Stimulated activated CD8-positive, alpha-beta memory T cell treated with anti-CD3 and anti-CD28 coated beads, Interleukin-12 subunit alpha, Interleukin-12 subunit beta, amount 100 ng/mL, for 4 hours (primary cell): ENCODE measurements around the gene TMEM108.
"Not testable (repeated sequence)": the region's sequence is repeated elsewhere in the genome, so short reads cannot be mapped to it uniquely, and the experiment has no call there.

Experiments
- DNase-seq: peaks from one replicate; pipeline ENCODE4 v3.0.0-alpha.2; 2020; ENCODE audit warnings: low read depth

The TMEM108 gene

GRCh38 chr3:133038089-133038730, at the start of gene TMEM108:
TMEM108 (plus strand) TSS chr3:133038391.
- DNase-seq, result no peak

- no peak for DNase-seq
Observed at GRCh38 chr3:132995971-132996370, 42.2 kb upstream of the TMEM108 start.

DNA sequence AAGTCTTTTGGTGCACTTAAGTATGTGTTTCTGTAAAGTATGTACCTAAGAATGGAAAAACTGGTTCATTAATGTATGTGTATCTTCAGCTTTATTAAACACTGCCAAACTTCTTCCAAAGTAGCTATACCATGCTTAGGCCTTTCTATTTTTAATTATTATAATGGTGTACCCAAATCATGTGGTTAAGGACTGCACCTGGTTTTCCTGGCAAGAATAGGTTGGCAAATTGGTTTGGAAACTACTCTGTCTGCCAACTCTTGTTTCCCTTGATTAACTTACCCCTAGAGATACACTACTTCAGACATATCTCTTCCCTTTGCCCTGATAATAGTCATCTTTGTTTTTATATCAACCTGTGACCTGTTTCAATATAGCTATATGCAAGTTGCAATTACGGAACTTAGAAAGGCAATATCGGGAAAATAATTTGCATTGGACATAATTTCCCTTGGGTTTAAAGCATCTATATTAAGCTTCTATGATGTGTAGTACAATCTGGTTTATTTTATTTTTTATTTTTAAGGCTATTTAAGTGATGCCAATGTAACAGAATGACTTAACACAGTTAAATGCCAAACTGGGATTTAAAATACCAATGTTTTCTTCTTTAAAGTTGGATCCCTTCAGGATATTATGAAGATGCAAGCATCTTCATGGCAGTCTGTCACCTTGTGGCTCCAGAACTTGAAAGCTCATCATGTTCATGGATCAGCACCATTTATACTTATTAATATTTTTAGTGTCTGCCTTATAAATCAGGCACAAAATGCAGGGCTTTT, 40.6 kb upstream of the TMEM108 start:
- DNase-seq, result no peak

DNA sequence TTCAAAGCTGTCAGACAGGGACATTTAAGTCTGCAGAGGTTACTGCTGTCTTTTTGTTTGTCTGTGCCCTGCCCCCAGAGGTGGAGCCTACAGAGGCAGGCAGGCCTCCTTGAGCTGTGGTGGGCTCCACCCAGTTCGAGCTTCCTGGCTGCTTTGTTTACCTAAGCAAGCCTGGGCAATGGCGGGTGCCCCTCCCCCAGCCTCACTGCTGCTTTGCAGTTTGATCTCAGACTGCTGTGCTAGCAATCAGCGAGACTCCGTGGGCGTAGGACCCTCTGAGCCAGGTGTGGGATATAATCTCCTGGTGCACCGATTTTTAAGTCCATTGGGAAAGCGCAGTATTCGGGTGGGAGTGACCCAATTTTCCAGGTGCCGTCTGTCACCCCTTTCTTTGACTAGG, 33.2 kb upstream of the TMEM108 start:
- not testable (repeated sequence) for DNase-seq

- no peak for DNase-seq
Observed at GRCh38 chr3:133007601-133008000, 30.6 kb upstream of the TMEM108 start.

GRCh38 chr3:133014325-133014724, 23.9 kb upstream of the TMEM108 start:
- no peak for DNase-seq

GRCh38 chr3:133015573-133015972, 22.6 kb upstream of the TMEM108 start:
- DNase-seq, result not testable (repeated sequence)

DNA sequence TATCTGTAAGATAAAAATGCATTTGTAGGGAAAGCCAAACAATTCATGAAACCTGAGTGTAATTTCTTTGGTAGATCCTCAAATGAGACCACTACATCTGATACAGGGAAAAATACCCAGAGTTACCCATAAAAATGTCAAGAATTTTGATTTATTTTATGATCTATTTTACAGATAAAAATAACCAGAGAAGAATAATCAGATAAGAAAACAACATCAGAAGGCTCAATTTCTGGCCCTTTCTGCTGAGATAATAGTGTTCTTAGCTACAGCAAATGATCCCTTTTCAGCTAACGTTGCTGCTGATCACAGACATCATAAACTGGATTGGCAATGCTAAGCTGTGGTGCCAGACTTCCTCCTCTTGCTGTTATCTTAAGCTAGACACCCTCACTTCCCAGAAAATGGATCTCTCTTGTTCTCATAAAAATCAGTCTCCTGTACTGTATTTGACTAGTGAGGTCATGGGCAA, 21.3 kb upstream of the TMEM108 start:
- no peak for DNase-seq

- no peak for DNase-seq
Observed at GRCh38 chr3:133018921-133019320, 19.3 kb upstream of the TMEM108 start.

GRCh38 chr3:133021206-133021605, 17.0 kb upstream of the TMEM108 start:
- DNase-seq, result no peak

DNA sequence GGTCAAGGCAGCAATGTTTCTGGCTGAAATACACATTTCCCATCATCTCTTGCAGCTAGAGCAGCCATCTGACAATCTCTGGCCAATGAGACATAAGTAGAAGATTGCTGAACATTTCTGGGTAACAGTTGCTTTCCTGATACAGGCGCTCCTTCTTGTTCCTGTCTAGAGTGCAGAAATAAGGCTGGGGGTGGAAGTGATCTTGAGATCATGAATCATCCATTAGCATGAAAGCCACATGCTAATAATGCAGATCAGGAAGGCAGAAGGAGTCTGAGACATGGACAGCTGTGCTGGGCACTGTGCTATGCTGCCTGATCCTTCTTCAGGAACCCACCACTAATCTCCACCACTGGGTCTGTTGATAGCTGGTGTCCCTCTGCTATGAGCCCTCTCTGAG, 14.8 kb upstream of the TMEM108 start:
- DNase-seq, result no peak

- no peak for DNase-seq
Observed at GRCh38 chr3:133025546-133025945, 12.6 kb upstream of the TMEM108 start.

GRCh38 chr3:133032301-133032700, 5.9 kb upstream of the TMEM108 start:
- no peak for DNase-seq

DNA sequence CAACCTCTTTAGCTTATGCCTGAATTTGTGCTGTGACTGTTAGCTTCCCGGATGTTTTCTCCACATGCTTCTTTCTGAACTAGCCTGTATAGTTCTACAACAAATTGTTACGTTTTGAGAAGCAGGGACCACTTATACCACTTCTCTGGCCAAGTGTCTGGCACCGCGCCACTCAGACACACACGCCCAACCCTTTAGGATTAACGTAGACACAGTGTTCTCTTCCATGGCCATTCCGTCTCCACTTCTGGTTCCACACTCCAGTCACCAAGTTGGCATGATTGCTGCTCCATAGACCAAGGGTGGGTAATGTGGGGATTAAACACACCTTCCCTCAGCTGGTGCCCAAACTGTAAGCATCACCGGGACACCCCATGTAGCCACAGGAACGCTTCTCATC, 755 bp upstream of the TMEM108 start:
- no peak for DNase-seq

DNA sequence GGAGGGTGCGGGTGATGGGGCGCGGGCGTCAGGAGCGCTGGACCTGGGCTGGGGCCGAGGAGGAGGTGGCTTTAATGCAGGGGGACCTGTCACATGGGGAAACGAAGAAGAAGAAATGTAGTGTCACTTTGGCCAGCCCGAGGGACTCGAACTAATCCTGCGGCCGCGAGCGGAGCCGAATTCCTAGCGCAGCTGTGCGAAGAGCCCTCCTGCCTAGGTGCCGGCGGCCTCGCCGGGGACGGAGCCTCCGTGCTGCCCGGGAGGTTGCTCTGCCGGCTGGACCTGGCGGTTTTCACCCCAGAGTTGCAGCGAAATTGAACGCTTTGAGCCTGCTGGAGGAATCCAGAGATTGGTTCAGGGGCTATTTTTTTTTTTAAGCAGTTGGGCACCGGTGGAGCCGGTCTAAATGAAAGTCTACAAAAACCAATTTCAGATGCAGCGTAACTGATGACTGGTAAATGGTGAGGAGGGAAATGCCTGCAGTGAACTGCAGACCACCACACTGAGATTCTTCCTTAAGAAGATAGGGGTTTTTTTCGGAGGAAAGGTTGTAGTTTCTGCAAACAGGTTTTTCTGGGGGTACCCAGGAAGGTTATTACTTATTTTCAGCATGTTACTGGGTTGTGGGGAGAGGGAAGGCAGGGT, 662 bp downstream of the TMEM108 start:
- no peak for DNase-seq

DNA sequence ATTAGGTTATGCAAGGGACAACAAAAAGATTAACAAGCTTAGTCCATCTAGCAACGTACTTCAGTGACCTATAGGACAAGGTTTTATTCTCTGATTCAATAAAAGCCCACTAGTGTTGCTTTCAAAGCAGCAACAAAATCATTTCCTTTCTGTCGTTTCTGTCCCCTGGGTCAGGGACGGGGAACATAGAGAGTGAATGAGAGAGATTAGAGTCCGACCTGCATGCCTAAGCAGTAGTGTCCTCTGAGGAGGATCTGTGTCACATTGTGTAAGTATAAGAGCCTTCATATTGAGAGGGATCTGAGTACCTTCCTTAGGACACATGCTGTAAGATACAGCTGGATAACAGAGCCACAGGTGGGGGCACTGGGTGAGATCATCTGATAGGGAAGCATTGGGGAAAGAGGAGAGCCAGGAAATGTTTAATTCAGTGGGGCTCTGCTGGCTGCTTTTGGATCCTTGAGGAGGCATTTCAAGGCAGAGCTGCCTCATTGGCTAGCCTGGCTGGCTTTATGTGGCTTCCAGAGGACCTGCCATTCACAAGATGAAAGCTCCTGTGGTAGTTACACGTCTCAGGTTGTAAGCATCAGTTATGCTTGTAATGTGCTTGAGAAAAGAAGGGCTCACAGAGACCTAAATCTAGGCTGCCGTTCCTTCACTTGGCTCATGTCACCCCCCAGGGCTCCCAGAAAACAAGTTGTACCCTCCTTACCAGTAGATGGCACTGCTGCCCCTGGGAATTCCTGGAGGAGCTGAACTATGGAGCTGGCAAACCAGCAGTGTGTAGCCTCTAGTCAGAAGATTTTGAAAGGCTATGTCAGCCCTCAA, 2.7 kb downstream of the TMEM108 start:
- no peak for DNase-seq

GRCh38 chr3:133041524-133041829, 3.3 kb downstream of the TMEM108 start:
- no peak for DNase-seq

DNA sequence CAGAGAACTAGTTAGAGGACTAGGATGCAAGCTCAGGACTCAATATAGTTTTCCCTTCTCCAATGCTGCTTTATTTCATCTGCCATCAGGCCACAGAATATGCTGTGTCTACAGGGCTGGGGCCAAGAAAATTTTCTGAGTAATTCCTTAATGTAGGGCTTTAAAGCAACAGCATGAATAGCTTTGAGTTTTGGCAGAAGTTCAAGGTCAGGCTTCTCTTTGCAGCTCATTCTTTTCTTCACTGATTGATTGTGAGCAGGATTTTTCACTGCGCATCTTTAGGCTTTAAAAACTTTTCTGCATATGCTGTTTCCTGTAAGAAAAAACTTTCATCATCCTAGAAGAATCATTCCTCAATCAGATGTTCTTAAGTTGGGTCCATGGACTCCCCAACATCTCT, 4.6 kb downstream of the TMEM108 start:
- DNase-seq, result no peak

DNA sequence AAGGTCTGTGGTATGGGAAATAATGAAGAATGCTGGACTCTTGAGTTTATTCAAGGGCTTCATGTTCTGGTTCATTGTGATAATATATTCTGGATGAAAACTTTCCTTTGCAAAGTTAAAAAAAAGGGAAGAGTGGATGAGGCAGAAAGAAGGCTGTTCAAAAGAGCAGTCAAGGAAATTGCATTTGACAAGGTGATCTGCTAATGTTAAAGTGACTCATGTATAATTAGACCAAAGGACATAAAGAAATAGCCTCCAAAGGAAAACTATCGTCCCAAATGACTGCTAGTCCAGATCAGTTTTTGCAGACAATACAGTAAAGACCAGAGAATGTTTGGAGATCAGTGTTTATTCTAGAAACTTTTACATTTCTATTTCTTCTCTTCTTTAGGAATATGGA, 9.8 kb downstream of the TMEM108 start:
- DNase-seq, result no peak

DNA sequence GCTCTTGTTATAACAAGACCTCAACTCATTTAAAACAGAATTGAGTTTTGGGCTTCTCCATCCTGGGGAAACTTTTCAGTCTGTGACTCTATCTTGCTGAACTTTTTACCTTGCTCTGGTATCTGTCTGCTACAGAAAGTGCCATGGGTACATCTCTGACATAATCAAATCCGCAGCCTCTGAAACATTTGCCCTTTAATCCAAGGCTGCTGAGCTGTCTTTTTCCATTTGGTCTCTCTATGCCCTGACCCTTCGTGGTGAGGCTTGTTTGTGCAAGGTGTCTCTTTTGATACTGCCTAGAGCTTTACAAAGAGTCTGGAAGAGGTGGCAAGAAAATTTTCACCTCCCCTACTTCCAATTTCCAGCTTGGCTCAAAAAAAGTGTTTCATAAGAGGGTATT, 11.3 kb downstream of the TMEM108 start:
- DNase-seq, result no peak

GRCh38 chr3:133050891-133051290, 12.7 kb downstream of the TMEM108 start:
- DNase-seq, result no peak

DNA sequence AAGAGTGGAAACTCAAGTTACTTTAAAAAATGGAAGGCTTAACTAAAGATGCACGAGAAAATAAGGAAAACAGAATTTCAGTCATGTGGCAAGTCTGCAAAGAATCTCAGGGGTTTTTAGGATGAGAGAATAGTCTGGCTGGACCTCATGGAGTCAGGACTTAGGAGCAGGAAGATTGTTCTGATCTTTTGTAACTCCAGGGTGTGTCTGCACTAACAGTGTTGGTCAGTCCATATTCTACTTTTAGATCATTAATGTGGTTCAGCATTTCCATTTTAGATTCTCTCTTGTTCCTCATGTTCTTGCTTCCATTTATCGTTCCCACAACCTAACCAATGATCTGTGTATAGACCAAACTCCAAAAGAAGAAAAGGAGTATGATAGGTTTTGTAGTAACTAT, 15.3 kb downstream of the TMEM108 start:
- DNase-seq, result no peak
